Measurements from ENCODE around the gene UBXN2A. TPM values are rescaled to one million over a fixed set of nuclear protein-coding genes. Genes with fewer than 3 reads are reported as not detected.

The UBXN2A gene
- total and polyA plus RNA-seq, 4 donors: 4.7 to 23.3 (median 8.1) TPM

DNA sequence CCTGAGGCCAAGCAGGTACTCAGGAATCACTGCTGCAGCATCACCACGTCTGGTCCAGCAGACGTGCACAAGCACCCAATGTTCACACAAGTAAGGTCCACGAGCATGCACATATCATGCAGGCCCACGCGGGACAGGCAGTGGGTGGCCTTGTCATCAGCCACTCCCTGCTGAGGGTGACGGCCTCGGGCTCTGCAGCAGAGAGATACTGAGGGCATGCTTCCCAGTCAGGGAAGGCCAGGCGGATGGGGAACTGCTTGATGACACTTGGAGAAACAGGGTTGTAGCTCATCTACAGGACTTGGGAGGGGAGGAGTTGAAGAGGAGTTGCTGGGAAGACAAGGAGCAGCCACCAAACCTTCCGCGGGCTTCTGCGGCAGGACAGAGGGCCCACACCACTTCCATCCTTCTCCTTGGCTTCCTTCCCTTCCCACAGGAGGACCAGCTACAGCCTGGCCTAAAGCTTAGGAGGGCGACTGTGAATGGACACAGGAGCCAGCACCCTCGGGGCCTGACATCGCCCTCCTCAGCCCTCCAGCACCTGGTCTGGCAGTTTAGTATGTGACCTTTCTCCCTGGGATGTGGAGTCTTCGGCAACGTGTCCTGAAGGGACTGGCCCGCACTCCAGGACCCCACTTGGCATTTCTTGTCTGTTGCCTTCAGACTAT is 84.9 kb downstream of the UBXN2A start:
- no peak for DNase-seq
- Histone ChIP-seq H3K4me3 (no peak overlapping the region), H3K9ac (ENCODE audit: insufficient read depth in 1 of 2, low read length in 2 of 2) (no peak overlapping the region), H3K9me3 (ENCODE audit: control insufficient read depth in 4 of 4, insufficient read depth in 3 of 4, low read length in 3 of 4) (no peaks in the 10 kb centered on the region), H3K4me1 (ENCODE audit: control insufficient read depth in 5 of 5, insufficient read depth in 5 of 5, low read length in 5 of 5) (no peaks in the 10 kb centered on the region), H3K27ac (ENCODE audit: low read depth in 1 of 2, low read length in 1 of 2) (no peak overlapping the region), H3K27me3 (ENCODE audit: control insufficient read depth in 3 of 3, insufficient read depth in 3 of 3, low read length in 2 of 3) (no peaks in the 10 kb centered on the region), H3K36me3 (ENCODE audit: control insufficient read depth in 4 of 4, insufficient read depth in 4 of 4, low read length in 4 of 4) (peaks cover 6 to 18% (median 8%) of the 10 kb centered on the region in 4 donors)
- 95 to 97% methylated on average over 17 of the region's 17 CpGs for WGBS, 2 donors
- ATAC-seq (ENCODE audit: insufficient read depth, low FRiP score): no peak
- TF ChIP-seq, protein P1, sequence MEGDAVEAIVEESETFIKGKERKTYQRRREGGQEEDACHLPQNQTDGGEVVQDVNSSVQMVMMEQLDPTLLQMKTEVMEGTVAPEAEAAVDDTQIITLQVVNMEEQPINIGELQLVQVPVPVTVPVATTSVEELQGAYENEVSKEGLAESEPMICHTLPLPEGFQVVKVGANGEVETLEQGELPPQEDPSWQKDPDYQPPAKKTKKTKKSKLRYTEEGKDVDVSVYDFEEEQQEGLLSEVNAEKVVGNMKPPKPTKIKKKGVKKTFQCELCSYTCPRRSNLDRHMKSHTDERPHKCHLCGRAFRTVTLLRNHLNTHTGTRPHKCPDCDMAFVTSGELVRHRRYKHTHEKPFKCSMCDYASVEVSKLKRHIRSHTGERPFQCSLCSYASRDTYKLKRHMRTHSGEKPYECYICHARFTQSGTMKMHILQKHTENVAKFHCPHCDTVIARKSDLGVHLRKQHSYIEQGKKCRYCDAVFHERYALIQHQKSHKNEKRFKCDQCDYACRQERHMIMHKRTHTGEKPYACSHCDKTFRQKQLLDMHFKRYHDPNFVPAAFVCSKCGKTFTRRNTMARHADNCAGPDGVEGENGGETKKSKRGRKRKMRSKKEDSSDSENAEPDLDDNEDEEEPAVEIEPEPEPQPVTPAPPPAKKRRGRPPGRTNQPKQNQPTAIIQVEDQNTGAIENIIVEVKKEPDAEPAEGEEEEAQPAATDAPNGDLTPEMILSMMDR (IDR thresholded peaks at IDR 0.05; ENCODE audit: control extremely low read depth, extremely low read depth): no peak

DNA sequence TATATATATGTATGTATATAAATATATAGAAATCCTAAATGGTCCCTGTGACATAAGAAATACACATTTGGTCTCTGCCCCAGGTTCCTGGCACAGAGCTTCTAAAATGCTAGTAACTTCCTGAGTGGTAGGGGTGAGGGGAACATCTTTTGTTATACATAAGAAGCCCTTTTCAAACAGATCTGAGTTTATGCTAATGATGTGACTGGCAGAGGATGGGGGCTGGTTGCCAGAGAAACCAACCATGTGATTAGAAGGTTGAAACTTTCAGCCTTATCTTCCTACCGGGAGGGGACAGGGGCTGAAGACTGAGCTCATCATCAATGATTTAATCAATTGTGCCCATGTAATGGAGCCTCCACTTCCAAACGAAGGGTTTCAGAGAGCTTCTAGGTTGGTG is 86.0 kb downstream of the UBXN2A start:
- Histone ChIP-seq H3K9ac (ENCODE audit: insufficient read depth in 1 of 2, low read length in 2 of 2) (no peak overlapping the region), H3K4me3 (no peak overlapping the region), H3K27me3 (ENCODE audit: control insufficient read depth in 3 of 3, insufficient read depth in 3 of 3, low read length in 2 of 3) (no peaks in the 10 kb centered on the region), H3K4me1 (ENCODE audit: control insufficient read depth in 5 of 5, insufficient read depth in 5 of 5, low read length in 5 of 5) (no peaks in the 10 kb centered on the region), H3K9me3 (ENCODE audit: control insufficient read depth in 4 of 4, insufficient read depth in 3 of 4, low read length in 3 of 4) (no peaks in the 10 kb centered on the region), H3K36me3 (ENCODE audit: control insufficient read depth in 4 of 4, insufficient read depth in 4 of 4, low read length in 4 of 4) (peaks cover 6 to 26% (median 14%) of the 10 kb centered on the region in 4 donors), H3K27ac (ENCODE audit: low read depth in 1 of 2, low read length in 1 of 2) (no peak overlapping the region)
- ATAC-seq (ENCODE audit: insufficient read depth, low FRiP score) (no peak), DNase-seq (no peak)
- TF ChIP-seq, protein P1 (IDR thresholded peaks at IDR 0.05; ENCODE audit: control extremely low read depth, extremely low read depth): no peak
- 80% methylated on average over 2 of the region's 2 CpGs for WGBS, 2 donors

DNA sequence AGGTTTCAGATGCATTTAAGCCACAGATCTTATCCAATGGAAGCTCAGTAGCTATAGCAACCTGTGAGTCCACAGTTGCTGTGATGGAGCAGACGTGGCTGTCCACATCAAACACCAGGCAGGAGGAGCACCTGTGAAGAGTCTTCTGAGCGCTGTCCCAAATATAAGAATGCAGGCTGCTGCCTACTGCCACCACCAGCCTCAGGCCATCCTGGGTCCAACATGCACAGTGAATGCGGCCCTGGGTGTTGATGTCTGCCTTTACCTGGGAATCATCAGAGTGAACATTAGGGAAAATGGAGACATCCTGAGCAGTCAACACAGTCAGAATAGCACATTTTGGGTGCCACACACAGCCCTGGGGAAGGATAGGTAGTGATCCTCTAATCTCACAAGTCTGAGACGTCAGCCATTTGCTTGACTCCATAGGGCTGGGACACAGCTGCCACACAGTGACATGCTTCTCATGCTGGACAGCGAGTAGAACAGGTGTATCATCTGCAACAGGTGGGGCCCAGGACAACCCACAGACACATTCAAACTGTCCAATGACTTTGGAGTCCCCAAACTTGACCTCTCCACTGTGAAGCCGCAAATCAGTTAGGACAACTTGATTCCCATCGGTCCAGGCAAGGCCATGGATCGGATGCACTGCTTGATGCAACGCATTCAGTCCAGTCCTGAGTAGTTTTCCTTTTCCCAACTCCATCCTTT is 98.7 kb downstream of the UBXN2A start:
- DNase-seq: no peak

More for the DNA sequence above, 98.7 kb downstream of the UBXN2A start:
- TF ChIP-seq, protein P1 (IDR thresholded peaks at IDR 0.05; ENCODE audit: control extremely low read depth, extremely low read depth): no peak
- 89 to 92% methylated on average over 9 of the region's 9 CpGs for WGBS, 2 donors
- ATAC-seq (ENCODE audit: insufficient read depth, low FRiP score): no peak
- H3K27ac ChIP-seq (ENCODE audit: low read depth in 1 of 2, low read length in 1 of 2): no peak overlapping the region
- no peaks in the 10 kb centered on the region for H3K27me3 ChIP-seq (ENCODE audit: control insufficient read depth in 3 of 3, insufficient read depth in 3 of 3, low read length in 2 of 3)
- peaks cover 8 to 21% (median 11%) of the 10 kb centered on the region in 4 donors for H3K36me3 ChIP-seq (ENCODE audit: control insufficient read depth in 4 of 4, insufficient read depth in 4 of 4, low read length in 4 of 4)
- H3K4me3 ChIP-seq: no peak overlapping the region
- H3K4me1 ChIP-seq (ENCODE audit: control insufficient read depth in 5 of 5, insufficient read depth in 5 of 5, low read length in 5 of 5): peaks cover 0 to 4% (median 0%) of the 10 kb centered on the region in 5 donors
- H3K9me3 ChIP-seq (ENCODE audit: control insufficient read depth in 4 of 4, insufficient read depth in 3 of 4, low read length in 3 of 4): no peaks in the 10 kb centered on the region
- no peak overlapping the region for H3K9ac ChIP-seq (ENCODE audit: insufficient read depth in 1 of 2, low read length in 2 of 2)

Data from lung (tissue), 12 donors.